Subcutaneous adipose tissue (tissue), 4 donors: ENCODE measurements around the gene SLC13A4. TPM values are rescaled to one million over a fixed set of nuclear protein-coding genes. Genes with fewer than 3 reads are reported as not detected.

ENCODE experiments used
- CTCF ChIP-seq: fragments of 450-650 bp; IDR thresholded peaks from one replicate; pipeline ENCODE4 v1.5.1; 2016; ENCODE audit warnings: low read depth, mild to moderate bottlenecking, control low read depth, antibody characterized with exemption, moderate library complexity
- total RNA-seq, 4 donors: library from RNA; depleted of rRNA; stranded (reverse); fragments of >200 nt; gene quantifications; one replicate each; pipeline ENCODE4 v1.1.0, GENCODE V29; 2016

The SLC13A4 gene
- total RNA-seq, 4 donors from 2014 or later: 0.17 to 0.88 TPM; not detected in 2

- no peak for TF ChIP-seq CTCF
Measured at GRCh38 chr7:135736586-135737305, 8.8 kb upstream of the SLC13A4 start.

DNA sequence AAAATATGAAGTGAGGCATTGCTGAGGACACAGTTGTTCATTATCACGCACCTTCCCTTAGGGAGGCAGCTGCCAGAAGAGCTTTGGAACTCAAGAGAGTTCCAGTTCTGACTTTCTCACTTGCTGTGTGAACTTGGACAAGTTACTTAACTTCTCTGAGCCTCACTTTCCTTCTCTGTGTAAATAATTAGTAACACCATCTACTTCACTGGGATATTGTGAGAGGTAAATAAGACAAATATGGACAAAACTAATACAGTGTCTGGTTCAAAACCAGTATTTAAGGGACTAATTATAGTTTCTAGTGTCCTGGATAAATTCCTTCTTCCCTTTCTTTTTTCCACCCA, 6.3 kb upstream of the SLC13A4 start:
- TF ChIP-seq CTCF: no peak

DNA sequence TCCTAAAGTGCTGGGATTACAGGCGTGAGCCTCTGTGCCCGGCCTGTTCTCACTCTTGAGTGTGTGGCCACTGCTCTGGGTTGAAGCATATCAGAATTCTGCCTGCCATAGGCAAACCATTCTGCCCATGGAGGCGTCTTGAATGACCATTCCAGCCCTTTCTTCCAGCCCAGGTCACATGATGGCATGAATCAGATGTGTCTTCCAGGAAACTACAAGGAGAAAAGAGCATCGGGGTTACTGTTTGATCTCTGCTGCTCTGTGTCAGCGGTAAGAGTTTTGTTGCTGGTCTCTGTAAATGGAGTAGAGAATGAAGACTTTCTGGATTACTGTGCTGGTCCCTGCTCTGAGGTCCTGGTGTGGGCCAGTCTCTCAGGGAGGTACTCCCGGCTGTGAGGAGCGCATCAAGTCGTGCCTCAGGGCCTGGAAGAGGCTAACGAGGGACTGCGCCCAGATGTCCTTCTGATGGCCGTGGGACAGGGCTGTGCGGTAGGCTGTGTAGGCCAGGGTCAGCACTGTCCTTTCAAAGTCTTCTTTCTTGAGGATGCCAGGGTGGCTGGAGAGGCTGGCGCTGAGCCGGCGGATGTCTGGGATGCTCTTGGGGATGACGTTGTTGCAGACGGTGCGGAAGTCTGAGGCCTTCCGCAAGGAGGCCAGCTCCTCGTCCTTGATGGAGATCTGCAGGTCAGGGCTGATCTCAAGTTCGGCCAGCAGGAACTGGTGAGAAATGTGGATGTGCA, 5.8 kb upstream of the SLC13A4 start:
- no peak for TF ChIP-seq CTCF

- no peak for TF ChIP-seq CTCF
Measured at GRCh38 chr7:135731131-135731530, 3.1 kb upstream of the SLC13A4 start.

DNA sequence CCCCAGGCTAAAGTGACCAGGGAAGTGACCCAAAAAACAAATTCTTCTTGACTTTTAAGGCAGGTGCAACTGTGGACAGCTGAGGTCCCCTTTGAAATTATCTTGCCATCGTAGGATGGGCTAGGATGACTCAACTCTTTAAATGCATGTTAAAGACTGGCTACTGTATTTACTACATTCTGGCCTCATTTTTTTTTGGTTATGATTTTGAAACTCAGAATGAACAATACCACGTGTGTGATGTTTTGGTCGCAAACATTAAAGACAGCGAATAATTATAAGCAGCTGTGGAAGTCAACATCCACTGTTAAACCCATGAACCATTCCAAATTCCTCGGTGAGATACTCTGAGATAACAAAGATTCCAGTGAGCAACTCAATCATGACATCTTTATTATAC, 1.2 kb upstream of the SLC13A4 start:
- no peak for TF ChIP-seq CTCF

GRCh38 chr7:135726911-135727673, 894 bp downstream of the SLC13A4 start:
- TF ChIP-seq CTCF: no peak

- TF ChIP-seq CTCF: no peak
Measured at GRCh38 chr7:135726276-135726788, 1.7 kb downstream of the SLC13A4 start.
